GM19372 (cell line): Measurements from ENCODE around the gene CFAP20DC.
"Not testable (repeated sequence)": the region's sequence is repeated elsewhere in the genome, so short reads cannot be mapped to it uniquely, and the experiment has no call there.

ENCODE experiments used
- ATAC-seq: cut with Tn5 transposase; IDR thresholded peaks from one replicate; pipeline ENCODE4 v1.9.1; 2021; ENCODE audit warnings: mild to moderate bottlenecking, low read depth, moderate library complexity; ENCODE audit not compliant: unreplicated experiment

CFAP20DC gene

DNA sequence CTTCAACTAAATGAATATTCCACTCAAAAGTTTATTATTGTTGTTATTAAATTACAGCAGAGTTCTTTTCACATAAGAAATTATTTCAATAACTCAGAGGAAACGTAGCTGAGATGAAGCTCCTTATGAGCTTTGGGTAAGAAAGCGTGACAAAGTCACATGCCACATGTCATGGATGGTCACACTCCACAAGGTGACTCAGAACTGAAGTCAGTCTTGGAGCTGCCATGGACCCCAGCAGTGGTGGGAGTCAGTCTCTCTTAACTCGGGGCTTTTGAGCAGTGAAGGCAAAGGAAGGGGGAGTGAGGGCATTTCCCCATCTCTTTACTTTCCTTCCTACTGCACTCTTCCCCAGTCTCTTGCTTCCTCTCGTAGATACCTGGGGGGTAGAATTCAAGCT is 295.8 kb downstream of the CFAP20DC start:
- no peak for ATAC-seq

DNA sequence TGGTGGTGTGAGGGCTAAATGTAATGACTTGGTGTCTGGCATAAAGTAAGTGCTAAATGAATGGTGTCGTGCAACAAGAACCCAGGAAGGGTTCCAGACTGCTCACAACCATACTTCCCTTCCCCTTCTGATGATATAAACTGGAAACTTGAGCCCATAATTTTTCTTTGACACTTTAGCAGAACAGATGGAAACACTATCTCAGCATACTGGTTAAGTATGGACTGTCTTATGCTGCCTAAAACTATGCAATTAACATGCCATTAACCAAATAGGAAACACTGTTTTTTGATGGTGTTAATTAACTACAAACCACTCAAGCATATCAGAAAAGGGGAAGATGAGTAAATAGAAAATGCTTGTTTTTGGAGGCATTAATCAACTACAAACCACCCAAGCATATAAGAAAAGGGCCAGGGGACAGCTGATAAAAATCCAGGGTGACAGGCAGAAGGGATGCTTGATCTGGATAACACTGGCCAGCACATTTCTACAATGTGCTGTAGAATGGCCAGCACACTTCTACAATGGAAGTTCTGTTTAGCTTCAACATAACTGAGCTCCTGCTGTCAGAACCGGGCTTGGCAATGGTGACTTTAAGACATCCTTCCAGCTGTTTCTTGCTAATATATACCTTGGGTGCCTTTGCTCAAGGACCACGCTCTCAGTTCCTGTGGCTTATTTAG is 297.8 kb downstream of the CFAP20DC start:
- ATAC-seq: no peak

DNA sequence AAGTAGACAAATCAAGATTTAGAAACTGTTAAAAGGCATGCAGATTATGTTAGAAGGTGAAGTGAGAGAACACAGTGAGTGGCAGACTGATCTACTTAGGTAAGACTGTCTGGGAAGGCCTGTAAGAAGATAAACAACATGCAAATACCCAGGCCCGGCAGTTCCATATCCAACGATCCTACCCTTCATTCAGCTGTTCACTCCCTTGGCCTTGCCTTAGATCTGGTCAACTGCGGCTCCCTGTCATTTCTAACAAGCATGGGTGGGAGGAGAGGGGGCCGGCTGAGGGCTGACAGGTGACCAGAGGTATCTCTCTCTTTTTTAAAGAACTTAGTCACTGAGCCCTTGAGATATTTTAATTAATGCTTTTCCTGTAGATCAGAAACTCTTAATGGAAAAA is 298.6 kb downstream of the CFAP20DC start:
- ATAC-seq: no peak

GRCh38 chr3:58749948-58750347 is 299.9 kb downstream of the CFAP20DC start:
- ATAC-seq: no peak

GRCh38 chr3:58748024-58748423 is 301.8 kb downstream of the CFAP20DC start:
- ATAC-seq: no peak

- no peak for ATAC-seq
These were observed 303.1 kb downstream of the CFAP20DC start for GRCh38 chr3:58746758-58747157.

DNA sequence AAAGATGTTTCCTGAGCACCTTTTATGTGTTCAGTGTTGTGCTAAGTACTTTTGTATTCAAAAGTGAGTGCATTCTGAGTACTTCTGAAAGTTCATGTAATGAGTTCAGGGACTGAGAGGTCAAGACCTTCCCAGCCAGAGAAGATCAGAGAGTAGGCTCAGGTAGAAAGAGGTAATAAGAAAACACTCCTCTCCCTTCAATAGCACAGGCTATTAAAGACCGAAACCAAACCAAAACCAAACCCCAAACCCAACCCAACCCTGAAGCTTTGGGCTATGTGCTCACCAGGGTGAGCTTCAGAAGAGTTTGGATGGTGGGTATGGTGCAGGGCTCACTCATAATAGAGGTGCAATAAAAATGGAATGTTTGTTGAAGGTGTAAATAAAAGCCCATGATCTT is 306.5 kb downstream of the CFAP20DC start:
- no peak for ATAC-seq

DNA sequence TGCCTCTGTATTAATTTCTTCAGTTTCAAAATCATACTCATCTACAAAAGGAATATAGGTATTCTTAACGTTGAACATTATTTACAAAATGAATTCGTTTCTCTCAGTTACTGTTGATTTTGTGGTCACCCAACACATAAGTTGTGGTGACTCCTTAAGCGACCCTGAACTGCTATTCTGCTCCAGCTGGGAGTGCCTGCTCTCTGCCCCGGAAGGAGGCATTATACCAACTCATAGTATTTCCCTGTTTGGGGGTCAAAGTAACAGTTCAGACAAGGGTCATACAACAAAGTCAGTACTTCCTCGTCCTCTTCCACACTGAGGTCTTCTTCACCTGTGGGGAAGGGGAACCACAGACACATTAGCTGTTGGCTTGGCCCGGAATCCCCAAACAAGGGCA is 307.6 kb downstream of the CFAP20DC start:
- ATAC-seq: no peak

DNA sequence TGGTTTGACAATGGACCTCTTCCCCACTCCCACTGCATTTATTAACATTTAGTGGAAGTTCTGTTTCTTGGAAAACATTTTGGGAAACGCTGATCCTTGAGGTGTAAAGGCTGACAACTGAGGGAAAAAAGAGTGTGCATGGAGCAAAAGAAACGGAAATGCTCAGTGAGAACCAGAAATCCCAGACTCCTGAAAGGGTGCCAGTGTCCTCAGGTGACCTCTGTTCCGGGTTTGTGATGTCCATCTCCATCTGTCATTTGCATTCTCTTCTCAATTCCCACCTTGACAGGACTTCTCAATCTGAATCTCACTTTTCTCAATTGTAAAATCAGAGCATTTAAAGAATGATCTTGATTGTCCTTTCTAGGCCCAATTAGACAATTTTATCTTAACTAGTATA is 312.2 kb downstream of the CFAP20DC start:
- ATAC-seq: no peak

GRCh38 chr3:58731673-58732072 is 318.2 kb downstream of the CFAP20DC start:
- ATAC-seq: no peak

DNA sequence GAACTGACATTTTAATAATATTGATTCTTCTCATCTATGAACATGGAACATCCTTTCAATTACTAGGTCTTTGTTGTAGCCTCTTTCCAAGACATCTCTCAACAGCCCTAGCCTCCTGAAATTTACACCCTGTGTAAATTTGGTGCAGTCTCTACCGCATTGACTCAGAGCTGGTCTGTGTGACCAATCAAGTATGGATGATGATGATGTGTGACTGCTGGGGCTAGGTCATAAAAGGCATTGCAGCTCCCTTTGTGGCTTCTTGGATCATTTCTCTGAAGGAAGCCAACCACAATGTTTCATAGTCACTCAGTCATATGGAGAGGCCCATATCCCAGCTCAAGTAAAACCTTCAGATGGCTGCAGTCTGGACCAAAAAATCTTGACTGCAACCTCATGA is 321.1 kb downstream of the CFAP20DC start:
- ATAC-seq: no peak

GRCh38 chr3:58725326-58725853 is 324.4 kb downstream of the CFAP20DC start:
- no peak for ATAC-seq

DNA sequence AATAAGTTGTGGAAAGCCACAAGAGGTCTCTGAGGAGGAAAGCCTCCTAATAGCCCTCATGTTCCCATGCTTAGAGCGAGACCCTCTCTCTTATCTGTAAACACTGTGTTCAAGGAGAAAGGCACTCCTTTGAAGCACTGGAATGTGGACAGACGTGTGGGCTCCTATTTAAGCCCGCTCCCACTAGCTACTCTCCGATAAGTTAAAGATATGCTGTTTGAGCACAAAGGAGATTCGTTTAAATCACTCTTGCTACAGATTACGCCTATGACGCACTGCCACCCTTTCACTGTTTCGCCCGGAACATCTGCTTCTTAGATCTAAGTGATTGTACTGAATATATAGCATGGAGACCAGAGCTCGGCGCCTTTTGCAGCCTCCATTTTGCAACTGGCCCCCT is 325.5 kb downstream of the CFAP20DC start:
- no peak for ATAC-seq

DNA sequence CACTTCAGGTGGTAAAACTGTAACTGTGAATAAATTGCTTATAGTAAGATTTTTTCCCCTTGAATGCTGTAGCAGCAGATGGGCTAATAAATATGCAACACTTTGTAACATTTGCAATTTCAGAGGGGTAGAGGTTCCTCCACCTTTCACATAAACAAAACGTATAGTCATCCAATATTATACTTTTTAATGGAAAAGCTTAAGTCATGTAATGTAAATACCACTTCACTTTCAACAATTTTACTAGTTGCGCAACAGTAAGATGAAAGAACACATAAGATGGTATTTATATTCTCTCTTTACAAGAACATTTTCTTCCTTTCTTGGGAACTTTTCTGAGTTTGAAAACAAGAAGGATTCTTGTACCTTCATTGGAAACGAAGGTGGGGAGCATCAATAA is 326.7 kb downstream of the CFAP20DC start:
- no peak for ATAC-seq

GRCh38 chr3:58722561-58722960 is 327.3 kb downstream of the CFAP20DC start:
- no peak for ATAC-seq

DNA sequence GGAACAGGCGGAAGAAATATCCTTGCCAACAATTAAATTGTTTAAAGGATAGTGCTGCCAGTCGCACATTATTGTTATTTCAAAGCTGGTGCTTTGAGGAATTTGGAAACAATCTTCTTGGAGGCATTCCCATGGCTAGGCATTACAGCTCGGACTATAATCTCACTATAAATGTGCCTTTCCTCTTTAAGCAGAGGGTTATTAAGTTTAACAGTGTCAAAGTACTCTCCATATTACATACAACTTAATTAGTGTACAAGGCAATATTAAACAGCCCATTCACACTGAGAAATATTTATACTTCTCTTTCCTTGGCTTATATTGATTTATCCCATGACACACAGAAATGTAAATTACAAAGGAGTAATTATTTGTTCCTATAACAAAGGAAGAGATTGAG is 329.3 kb downstream of the CFAP20DC start:
- ATAC-seq: no peak

GRCh38 chr3:58719684-58720083 is 330.1 kb downstream of the CFAP20DC start:
- no peak for ATAC-seq

GRCh38 chr3:58713715-58714401 is 336.0 kb downstream of the CFAP20DC start:
- no peak for ATAC-seq

DNA sequence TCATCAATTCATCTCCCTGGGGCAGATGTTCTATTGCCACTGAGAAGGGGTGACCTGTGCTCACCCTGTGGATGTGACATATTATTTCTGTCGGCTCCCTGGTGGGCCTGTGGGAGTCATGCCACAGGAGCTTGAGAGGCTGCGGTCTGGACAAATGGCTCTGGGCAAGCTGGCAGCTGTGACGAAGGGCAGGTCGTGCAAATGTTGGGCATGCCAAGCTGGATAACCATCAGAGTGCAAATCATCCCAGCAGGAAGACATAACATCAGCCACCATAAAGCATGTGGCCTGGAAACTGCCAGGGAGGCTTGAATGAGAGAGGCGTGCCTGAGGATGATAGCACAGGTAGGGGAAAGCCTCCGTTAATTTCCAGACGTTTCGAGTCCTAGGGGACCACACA is 338.0 kb downstream of the CFAP20DC start:
- ATAC-seq: no peak

DNA sequence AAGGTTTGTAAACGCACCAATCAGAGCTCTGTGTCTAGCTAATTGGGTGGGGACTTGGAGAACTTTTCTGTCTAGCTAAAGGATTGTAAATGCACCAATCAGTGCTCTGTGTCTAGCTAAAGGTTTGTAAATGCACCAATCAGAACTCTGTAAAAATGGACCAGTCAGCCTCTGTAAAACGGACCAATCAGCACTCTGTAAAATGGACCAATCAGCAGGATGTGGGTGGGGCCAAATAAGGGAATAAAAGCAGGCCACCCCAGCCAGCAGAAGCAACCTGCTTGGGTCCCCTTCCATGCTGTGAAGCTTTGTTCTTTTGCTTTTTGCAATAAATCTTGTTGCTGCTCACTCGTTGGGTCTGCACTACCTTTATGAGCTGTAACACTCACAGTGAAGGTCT is 340.8 kb downstream of the CFAP20DC start:
- not testable (repeated sequence) for ATAC-seq

DNA sequence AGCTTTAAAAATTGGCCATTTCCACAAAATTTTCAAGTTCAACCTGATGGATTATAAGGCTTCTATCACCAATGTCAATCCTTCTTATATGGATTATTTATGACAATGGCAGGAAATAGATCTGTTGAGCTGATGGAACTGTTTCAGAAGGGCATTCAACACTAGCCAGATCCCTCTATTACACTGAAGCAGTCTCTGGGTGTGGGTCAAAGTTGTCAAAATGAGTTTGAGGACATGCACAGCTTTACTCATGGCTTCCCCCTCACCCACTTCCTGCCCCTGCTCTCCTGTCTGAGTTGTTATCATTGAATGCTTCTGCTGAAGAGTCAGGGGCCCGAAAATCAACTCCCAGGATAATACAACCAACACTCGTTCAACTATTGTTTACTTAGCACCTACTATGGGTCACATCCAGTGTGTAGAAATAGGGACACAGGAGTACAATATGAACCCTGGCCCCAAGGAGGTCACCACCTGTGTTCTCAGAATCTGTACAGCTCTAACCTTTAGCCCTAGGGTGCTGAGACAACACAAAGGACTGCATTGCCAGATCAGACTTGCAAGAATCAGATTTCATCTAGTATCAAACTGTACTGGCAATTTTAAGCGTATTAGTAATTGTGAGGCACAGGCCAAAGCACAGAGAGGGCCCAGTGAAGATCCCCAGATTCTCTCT is 341.6 kb downstream of the CFAP20DC start:
- ATAC-seq: no peak
